Fibroblast of pulmonary artery (primary cell): ENCODE measurements around the gene SLC11A1.

ENCODE experiments used
- DNase-seq: peaks from one replicate; pipeline ENCODE4 v3.0.0-alpha.2; 2010; ENCODE audit warnings: low read depth
- H3K4me3 ChIP-seq: replicated peaks from 2 replicates; pipeline ENCODE4 v1.5.1; 2011; ENCODE audit warnings: low read depth, mild to moderate bottlenecking, control low read depth, low read length, moderate library complexity
- CTCF ChIP-seq: IDR thresholded peaks from 2 replicates; pipeline ENCODE4 v1.5.1; 2011; ENCODE audit warnings: mild to moderate bottlenecking, control low read depth, low read length, inconsistent platforms; ENCODE audit errors: missing control alignments

Gene SLC11A1

DNA sequence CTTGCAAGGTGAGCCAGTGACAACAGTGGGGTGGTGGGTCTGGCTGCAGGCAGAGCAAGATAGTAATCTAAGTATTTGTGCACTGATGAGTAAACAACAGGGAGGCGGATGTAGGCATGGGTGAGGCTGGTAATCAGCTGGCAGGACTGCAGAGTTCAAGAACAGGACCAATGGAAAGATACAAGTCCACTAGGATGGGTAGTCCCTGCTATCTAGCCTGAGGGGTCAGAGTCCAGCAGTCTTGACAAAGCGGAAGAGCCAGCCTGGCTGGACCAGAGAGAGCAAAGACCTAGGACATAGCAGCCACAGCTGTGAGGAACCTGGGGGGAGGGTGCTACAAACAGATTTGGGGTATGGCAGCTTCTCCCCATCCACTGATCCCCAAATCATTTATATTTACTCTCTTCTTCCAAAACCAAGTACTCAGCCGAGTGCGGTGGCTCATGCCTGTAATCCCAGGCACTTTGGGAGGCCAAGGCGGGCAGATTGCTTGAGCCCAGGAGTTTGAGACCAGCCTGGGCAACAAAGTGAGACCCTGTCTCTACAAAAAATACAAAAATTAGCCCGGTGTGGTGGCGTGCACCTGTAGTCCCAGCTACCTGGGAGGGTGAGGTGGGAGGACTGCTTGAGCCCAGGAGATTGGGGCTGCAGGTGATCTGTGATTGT, 62.8 kb downstream of the SLC11A1 start:
- DNase-seq = no peak
- H3K4me3 ChIP-seq = no peak overlapping the region
- no peak for TF ChIP-seq CTCF

DNA sequence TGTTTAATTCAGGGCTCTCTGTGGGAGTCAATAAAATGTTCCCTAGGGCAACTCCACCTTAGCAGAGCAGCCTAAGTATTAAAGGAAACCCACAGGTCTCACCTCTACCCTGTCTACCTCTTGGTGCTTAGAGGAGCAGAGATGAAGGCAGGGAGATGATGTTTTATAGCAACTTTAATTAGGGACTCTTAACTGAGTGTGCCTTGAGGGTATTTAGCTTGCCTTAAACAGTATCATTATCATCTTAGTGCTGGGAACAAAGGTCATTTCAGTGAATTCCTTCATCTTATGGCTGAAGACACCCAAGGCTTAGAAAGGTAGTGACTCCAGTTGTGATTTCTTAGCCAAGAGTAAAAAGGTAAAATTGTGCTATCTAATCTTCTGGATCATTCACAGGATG, 63.5 kb downstream of the SLC11A1 start:
- no peak for TF ChIP-seq CTCF
- DNase-seq = no peak
- no peak overlapping the region for H3K4me3 ChIP-seq
